Activated T-helper 1 cell treated with Interleukin-2 at 50 U/mL for 16 hours (primary cell): ENCODE measurements around the gene ADD2.
"Not testable (repeated sequence)": the region's sequence is repeated elsewhere in the genome, so short reads cannot be mapped to it uniquely, and the experiment has no call there.

Source experiments
- DNase-seq: peaks from one replicate; pipeline ENCODE4 v3.0.0-alpha.2; 2020; ENCODE audit warnings: low read depth

The ADD2 gene

GRCh38 chr2:70641263-70641784 is 126.7 kb downstream of the ADD2 start:
- DNase-seq, result no peak

DNA sequence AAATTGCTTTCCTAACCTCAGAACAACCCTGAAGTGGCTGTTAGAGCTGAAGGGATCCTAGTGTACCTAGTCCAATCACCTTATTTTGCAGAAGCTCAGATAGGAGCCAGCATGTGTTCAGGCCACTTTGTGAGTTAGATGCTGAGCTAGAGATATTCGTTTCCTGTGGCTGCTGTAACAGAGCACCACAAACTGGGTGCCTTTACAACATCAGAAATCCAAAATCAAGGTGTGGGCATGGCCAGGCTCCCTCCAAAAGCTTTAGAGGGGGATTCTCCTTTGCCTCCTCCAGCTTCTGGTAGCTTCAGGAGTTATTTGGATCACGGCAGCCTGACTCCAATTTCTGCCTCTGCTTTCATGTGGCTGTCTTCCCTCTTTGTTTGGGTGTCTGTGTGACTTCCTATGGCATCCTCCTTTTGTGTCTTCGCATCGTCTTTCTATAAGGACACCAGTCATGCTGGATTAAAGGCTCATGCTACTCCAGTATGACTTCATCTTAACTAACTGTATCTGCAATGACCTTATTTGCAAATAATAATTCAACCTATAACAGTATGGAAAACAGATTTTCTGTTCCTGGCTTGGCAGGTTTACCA is 128.1 kb downstream of the ADD2 start:
- DNase-seq, result no peak

DNA sequence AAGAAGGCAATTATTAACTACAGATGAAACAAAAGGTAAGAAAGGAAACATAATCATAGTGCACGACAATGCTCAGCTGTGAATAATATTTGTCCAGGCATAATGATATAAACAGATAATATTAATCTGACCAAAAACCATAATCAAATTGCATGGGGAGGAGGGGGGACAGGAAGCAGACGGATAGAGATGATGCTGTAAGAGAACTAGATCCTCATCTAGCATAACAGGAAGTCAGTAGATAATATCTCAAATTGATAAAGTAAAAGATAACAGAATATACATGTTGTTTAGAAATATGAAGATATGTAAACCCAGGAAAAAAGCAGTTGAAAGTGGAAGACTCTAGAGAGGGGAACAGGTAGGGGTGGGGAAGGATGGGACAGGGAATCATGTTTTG is 129.4 kb downstream of the ADD2 start:
- no peak for DNase-seq

DNA sequence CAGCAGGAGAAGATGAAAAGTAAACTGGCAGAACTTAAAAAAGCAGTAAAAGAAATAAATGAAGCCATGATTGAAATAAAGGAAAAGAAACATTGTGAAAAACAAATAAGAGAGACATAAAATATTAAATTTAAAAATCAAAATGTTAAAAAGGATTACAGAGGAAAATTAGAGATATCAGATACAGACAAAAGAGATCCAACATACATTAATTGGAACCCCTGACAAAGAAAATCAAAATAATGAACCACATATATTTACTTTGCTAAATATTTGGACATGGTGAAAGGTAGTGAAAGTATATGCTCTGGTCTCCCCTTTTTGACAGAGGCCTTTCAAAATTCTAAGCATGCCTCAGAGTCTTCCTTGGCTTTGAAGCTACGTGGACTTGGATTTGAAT is 134.5 kb downstream of the ADD2 start:
- DNase-seq, result no peak

DNA sequence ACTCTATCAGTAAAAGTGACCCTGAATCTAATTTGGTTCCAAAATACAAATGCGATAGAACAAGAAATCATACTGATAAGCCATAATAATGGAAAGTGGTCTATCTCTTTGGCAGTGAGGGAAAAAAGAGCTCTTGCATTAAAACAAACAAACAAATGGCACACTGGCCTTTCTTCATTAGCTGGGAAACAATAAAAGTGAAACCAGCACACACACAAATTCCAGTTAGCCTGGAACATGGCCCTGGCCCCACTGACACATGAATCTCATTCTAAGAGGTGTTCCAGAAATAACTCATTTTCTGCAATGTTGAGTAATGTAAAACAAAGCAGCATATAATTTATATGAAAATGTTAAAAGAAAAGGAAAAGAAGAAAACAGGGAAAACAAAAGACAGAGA is 135.0 kb downstream of the ADD2 start:
- DNase-seq, result no peak

GRCh38 chr2:70632388-70632787 is 135.6 kb downstream of the ADD2 start:
- no peak for DNase-seq

DNA sequence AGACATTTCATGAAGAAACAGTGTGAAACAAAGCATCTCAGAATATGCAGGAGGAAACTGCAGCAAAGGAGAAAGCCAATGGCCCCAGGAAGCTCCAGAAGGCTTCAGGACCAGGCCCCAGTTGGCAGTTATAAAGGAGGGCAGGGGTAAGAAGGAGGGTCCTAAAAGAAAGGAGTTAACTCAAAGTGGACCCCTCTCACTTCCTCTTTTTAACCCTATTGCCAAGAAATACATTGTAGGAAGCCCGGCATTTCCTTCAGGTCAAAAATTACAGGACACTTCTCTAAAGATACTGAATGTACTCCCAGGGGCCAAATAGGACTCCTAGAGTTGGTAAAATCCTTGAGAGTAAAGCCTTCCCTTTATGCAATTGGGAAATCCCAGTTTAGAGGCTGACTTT is 137.2 kb downstream of the ADD2 start:
- DNase-seq, result no peak

GRCh38 chr2:70627211-70627898 is 140.6 kb downstream of the ADD2 start:
- no peak for DNase-seq

- no peak for DNase-seq
These were observed 141.6 kb downstream of the ADD2 start for GRCh38 chr2:70626254-70626990.

- DNase-seq, result not testable (repeated sequence)
These were observed 146.5 kb downstream of the ADD2 start for GRCh38 chr2:70621536-70621935.

DNA sequence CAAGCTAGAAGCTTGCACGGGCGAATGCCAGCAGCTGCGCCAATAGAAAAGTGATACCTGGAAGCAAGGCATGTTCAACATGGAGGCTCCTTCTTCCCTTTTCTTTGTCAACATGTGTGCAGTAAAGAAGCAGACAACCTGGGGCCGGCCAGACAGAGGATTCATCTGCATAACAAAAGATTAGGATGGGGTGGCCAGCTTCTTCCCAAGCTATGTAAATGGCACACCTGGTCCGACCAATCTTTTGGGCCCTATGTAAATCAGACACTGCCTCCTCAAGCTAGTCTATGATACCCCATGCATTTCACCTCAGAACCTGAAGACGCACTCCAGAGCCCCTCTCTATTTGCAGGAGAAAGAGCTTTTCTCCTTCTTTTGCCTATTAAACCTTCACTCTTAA is 148.0 kb downstream of the ADD2 start:
- DNase-seq, result no peak

- no peak for DNase-seq
These were observed 148.8 kb downstream of the ADD2 start for GRCh38 chr2:70619167-70619566.

DNA sequence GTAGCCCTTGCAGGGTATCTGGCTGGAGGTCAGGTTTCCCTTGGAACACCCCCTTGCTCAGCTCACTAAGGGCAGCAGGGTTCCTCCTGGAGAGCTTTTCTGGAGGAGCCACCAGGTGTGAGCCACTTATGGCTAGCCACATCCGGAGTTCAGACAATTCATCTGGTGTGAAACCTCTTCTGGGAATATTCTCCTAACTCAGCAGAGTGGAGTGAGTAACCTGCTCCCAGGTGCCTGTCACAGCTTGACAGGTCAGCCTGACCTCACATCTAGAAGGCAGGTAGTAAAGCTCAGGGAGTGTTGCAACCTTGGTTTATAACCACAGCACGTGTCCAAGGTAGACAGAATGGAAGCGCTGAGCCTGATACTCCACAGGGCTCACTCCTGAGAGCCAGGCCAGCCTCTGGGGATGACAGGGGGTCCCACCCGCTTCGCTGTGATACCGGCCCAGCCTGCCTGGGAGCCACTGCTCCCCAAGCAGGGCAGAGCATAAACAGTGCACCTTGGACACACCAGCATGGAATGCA is 151.8 kb downstream of the ADD2 start:
- DNase-seq, result no peak

- no peak for DNase-seq
These were observed 152.8 kb downstream of the ADD2 start for GRCh38 chr2:70615222-70615621.

- DNase-seq, result no peak
These were observed 154.5 kb downstream of the ADD2 start for GRCh38 chr2:70613521-70613920.

- DNase-seq, result no peak
These were observed 155.4 kb downstream of the ADD2 start for GRCh38 chr2:70612574-70612973.

DNA sequence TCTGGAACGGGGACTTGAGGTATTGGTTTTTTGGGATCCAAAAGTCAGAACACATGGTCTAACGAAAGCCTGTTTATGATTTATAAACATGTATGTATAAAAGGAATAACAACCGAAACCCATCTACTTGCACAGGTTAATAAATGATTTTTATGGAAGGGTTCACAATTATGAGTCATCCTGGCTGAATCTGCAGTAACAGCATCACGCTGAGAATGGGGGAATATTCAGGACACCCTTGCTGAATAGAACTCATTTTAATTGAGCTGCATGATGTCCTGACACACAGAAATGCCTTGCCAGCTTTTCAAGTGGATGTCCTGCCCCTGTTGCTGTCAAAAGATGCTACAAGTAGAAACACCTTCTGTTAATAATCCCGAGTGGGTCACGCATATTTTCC is 159.6 kb downstream of the ADD2 start:
- no peak for DNase-seq

DNA sequence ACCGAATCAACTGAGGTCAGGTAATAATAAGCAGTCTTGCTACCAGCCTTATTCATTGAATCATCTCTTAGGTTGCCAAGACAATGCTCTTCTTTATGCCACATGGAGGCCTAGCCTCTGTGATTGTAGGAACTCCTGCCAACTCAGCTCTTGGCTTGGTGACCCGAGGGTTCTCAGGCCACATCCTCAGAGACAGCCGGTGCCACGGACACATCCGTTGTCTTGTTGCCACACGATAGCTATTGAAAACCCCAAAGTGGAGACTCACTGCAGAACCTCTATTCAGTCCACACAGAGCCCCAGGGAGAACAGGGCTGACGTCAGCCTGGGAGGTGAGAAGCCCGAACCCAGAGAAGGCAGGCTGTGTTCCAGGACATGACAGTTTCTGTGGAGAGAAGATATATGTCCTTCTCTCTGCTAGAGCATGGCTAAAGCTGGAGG is 160.9 kb downstream of the ADD2 start:
- DNase-seq, result no peak
